Left lung (tissue), 10 donors: ENCODE measurements around the gene HDLBP. TPM values are rescaled to one million over a fixed set of nuclear protein-coding genes. Genes with fewer than 3 reads are reported as not detected.
A peak's percentile ranks its signal among the peaks of the same experiment; 100 is the strongest.

Experiments used
- ATAC-seq: fragments of 200-7000 bp; cut with Tn5 transposase; one replicate; pipeline ENCODE4 v1.9.1; 2020; ENCODE audit warnings: moderate library complexity
- DNase-seq, 4 donors: peaks; one replicate each; pipeline ENCODE4 v3.0.0-alpha.2; 2013 to 2020
- H3K27ac ChIP-seq, 2 donors: fragments of 200-600 bp; sonication (generic) in 1 of 2; one replicate each; pipeline versions ENCODE4 v1.5.0 to v1.8.0; 2020 to 2021
- H3K27me3 ChIP-seq, 2 donors: fragments of 200-600 bp; sonication (generic) in 1 of 2; one replicate each; pipeline versions ENCODE4 v1.5.0 to v1.8.0; 2020 to 2021
- H3K36me3 ChIP-seq, 2 donors: fragments of 200-600 bp; sonication (generic) in 1 of 2; one replicate each; pipeline versions ENCODE4 v1.5.0 to v1.8.0; 2020 to 2021
- H3K4me1 ChIP-seq, 2 donors: fragments of 200-600 bp; one replicate each; pipeline ENCODE4 v1.8.0; 2021
- H3K4me3 ChIP-seq, 2 donors: fragments of 200-600 bp; sonication (generic) in 1 of 2; one replicate each; pipeline versions ENCODE4 v1.5.0 to v1.8.0; 2020 to 2021; ENCODE audit warnings: mild to moderate bottlenecking in 1 of 2
- H3K9me3 ChIP-seq, 2 donors: fragments of 200-600 bp; sonication (generic) in 1 of 2; one replicate each; pipeline versions ENCODE4 v1.5.0 to v1.8.0; 2020 to 2021
- CTCF ChIP-seq, 2 donors: fragments of 200-600 bp; sonication (generic) in 1 of 2; IDR thresholded peaks; one replicate each; pipeline versions ENCODE4 v1.5.0 to v1.8.0; 2021; ENCODE audit warnings: antibody characterized with exemption in 2 of 2
- intact Hi-C, 2 donors: fragments of 100-400 bp; cut with DNase I; formaldehyde crosslinking; loops; one replicate each; pipeline versions ENCODE4 v1.11.2 to v1.14.2; 2022
- polyA plus RNA-seq, 6 donors: library from polyadenylated mRNA; unstranded; fragments of 120-200 nt; gene quantifications; one replicate each; pipeline ENCODE4 v1.2.1, GENCODE V29; 2013; ENCODE audit not compliant: insufficient read length in 6 of 6
- total RNA-seq, 2 donors: library from RNA; stranded (reverse); fragmentation: NEBNext Ultra II Directional; extraction: Animal tissue kit (Norgen Biotek cat#: 25700); gene quantifications; one replicate each; pipeline ENCODE4 v1.2.1, GENCODE V29; 2021
- donor health status: DM: no; HTN: yes; CAD: no.
- donor health status: DM: no; HTN: no; CAD: no.

The HDLBP gene
- total and polyA plus RNA-seq, 8 donors = 369 to 567 (median 401) TPM

DNA sequence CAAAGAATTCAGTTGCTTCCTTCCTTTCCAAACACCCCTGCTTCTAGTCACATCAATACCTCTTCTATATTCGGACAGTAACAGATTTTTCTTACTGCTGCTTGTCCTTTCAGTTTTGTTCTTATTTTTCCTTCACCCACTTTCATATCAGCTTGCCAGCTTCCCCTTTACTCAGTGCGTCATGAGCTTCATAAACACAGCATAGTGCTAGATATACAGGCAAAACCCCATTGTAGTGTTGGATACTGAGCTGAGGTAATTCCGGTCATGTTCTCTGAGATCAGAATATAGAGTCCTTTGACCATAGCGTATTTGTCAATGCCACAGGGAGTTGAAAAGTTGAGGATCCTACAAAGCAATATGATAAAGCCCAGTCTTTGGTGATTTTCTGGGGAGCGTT lies 43.0 kb upstream of the HDLBP start:
- TF ChIP-seq CTCF (IDR thresholded peaks at IDR 0.05) = no peak
- Histone ChIP-seq H3K27ac (no peak overlapping the region), H3K36me3 (peaks cover 0 to 14% of the 10 kb centered on the region in 2 donors), H3K4me3 (no peak overlapping the region), H3K9me3 (no peaks in the 10 kb centered on the region), H3K27me3 (no peaks in the 10 kb centered on the region), H3K4me1 (peaks cover 22 to 39% of the 10 kb centered on the region in 2 donors)
- ATAC-seq (no peak), DNase-seq (no peak)
- intact Hi-C loops = no loop called here

- TF ChIP-seq CTCF (IDR thresholded peaks at IDR 0.05) = no peak
- Histone ChIP-seq H3K9me3 (no peaks in the 10 kb centered on the region), H3K4me1 (peaks cover 22 to 33% of the 10 kb centered on the region in 2 donors), H3K27me3 (no peaks in the 10 kb centered on the region), H3K4me3 (peak overlapping the region in 1 of 2 donors; percentile 82), H3K36me3 (peaks cover 0 to 23% of the 10 kb centered on the region in 2 donors), H3K27ac (no peak overlapping the region)
- intact Hi-C loops = no loop called here
- ATAC-seq (no peak), DNase-seq (no peak)
These were observed 42.1 kb upstream of the HDLBP start for GRCh38 chr2:241357531-241357930.

DNA sequence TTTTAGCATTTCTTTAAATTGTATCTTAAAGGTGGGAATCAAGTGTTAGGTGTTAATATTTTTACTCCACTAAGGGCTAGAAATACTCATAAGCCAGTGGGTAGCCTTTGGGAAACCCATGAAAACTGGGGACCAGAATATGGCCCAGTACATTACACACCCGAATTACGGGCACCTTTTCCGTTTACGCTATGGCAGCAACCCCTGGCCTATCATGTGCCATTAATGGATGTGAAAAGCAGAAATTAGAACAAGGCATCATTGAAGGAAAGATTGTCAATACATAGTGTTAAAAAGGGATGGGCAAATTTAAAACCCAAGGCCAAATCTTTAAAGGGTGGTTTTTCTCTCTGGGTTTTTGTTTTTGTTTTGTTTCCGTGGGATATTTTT lies 41.4 kb upstream of the HDLBP start:
- intact Hi-C loops = no loop called here
- no peak for TF ChIP-seq CTCF (IDR thresholded peaks at IDR 0.05)

DNA sequence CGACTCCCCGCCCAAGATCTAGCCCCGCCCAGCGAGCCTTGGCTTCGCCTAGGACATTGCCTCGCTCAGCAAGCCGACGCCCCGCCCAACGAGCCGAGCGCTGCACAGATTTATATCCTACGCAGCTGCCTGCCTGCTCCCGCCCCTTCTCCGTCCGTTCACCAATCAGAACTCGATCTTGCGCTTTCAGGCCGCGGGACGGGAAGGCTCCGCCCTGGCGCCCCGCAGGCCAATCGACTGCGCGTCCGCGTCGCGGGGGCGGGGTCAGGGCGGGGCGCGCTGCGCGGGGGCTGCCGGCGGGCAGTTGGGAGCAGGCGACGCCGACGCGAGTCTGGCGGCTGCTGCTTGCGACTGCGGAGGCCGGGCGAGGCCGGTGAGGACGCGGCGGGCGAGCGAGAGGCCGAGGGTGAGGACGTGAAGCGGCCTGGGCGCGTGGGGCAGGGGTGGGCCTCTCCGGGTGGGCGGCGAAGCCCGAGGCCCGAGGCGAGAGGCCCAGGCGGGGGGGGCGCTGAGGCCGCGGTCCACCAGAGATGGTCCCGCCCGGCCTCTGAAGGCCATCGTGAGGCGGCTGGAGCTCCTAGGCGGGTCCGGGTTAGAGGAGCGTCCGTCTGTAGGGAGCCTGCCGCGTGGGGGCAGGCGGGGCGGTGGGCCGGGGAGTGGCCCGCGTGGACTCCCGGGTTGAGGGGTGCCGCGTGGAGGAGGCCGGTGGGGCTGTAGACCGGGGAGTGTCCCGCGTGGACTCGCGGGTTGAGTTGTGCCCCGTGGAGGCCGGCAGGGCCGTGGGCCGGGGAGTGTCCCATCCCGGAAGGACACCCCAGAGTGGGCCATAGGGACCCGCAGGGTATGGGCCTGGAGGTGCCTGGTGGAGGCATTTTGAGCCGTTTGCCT lies 40.8 kb upstream of the HDLBP start, which contains the start of gene FARP2:
TSS of gene FARP2 (plus strand) at position 303 of the 888 bp plus-strand sequence. CDS start 16,823 bp downstream, outside the sequence.
- intact Hi-C loops = no loop called here
- no peaks in the 10 kb centered on the region for H3K27me3 ChIP-seq
- H3K4me1 ChIP-seq = peaks cover 22 to 37% of the 10 kb centered on the region in 2 donors
- TF ChIP-seq CTCF (IDR thresholded peaks at IDR 0.05) = no peak
- H3K36me3 ChIP-seq = peaks cover 0 to 36% of the 10 kb centered on the region in 2 donors
- H3K4me3 ChIP-seq = peak within 1 kb of the TSS; percentile 82
- DNase-seq (peak; percentile 98 to 100 (median 100)), ATAC-seq (peak; percentile 89)
- H3K9me3 ChIP-seq = no peaks in the 10 kb centered on the region
- H3K27ac ChIP-seq = peak within 1 kb of the TSS; percentile 73 to 87

More for the DNA sequence above, 41.4 kb upstream of the HDLBP start:
- no peaks in the 10 kb centered on the region for H3K27me3 ChIP-seq
- DNase-seq (no peak), ATAC-seq (no peak)
- H3K4me1 ChIP-seq = peaks cover 22 to 36% of the 10 kb centered on the region in 2 donors
- H3K9me3 ChIP-seq = no peaks in the 10 kb centered on the region
- H3K27ac ChIP-seq = peak overlapping the region in 1 of 2 donors; percentile 87
- peaks cover 0 to 30% of the 10 kb centered on the region in 2 donors for H3K36me3 ChIP-seq
- H3K4me3 ChIP-seq = peak overlapping the region; percentile 82
